ENCODE results near the gene FIBCD1.

The FIBCD1 gene

DNA sequence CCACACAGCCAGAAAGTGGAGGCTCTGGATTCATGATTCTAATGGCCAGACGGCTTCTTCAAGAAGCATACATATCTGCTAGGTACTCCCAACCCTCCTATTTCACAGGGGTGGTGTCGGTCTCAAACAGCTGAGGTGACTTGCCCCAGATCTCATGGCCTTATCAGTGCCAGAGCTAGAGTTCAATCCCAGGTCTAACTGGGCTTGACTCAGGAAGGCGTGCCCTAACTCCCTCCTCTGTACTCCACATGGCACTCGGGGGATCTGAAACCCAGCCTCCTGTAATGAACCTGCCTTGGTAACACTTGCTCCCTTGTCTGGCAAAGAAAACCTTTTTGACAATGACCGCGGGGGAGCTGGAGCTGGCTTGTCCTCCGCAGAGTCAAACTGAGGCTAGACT is 44.5 kb downstream of the FIBCD1 start:
- no peak for DNase-seq (ENCODE audit: low read depth)

DNA sequence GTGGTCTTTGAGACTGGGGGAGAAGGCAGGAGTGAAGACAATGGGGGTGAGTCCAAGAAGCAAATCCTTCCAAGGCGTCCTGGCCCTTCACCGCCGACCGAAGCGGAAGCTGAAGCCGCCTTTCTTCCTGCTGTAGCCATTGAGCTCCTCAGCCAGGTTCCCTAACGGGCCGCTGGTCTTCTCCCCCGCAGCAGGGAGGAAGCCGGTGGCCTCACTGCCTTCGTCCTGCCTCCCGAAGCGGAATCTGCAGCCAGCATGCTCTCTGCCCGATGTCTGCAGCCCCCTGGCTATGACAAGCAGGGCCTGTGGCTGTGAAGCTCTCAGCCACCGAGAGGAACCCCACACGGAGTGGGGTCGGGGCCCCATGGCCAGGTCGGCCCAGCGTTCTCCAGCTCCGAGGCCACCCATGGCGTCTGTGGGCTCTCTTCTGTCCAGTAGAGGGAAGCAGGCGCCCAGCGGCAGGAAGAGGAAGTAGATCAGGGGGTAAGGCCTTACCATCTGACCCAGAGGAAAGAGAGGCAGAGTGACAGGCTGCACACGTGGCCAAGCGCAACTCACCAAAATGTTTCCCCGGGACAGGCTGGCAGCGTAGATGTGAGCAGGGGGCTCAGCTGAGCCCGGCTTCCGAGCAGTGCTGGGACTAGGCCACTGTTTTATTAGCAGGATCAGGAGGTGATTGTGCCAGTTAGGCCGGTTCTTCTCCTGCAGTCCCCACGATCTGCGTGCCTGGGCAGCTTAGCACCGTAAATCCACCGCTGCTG is 45.5 kb downstream of the FIBCD1 start:
- no peak for DNase-seq (ENCODE audit: low read depth)

DNA sequence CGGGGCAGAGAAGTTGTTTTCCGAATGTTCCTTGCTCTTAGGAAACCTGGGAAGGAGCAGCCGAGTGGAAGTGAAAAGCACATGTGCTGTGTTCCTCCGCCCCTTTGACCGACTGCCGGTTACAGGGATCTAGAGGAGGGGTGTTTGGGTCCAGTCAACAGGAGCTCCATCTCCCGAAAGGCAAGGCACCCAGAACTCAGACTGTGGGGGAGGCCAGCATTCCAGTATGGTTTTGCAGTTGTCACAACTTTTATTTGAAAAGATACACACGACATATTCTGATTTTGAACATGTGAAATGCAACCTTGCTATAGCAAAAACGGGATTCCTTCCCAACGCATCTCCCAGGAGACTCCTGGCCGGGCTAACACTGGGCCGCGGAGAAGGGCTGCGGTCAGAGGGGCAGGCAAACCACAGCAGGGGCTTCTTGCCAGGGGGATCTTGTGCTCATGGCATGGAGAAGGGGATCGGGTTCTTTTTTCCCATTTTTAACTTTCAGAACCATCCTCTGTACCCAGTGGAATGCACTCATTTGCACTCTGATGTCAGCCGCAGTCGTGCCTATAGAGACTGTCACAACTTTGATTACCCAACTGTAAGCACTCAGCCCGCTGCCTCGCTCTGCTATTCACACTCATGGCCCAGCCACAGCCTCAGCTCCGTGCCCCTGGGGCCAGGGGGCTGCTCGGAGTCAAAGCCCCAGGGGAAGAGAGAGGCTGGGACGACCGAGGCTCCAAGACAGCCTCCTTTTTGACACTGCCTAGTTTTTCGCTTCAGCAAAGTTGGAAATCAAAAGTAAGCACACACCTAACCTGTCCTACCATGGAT is 46.4 kb downstream of the FIBCD1 start:
- DNase-seq (ENCODE audit: low read depth), result no peak

DNA sequence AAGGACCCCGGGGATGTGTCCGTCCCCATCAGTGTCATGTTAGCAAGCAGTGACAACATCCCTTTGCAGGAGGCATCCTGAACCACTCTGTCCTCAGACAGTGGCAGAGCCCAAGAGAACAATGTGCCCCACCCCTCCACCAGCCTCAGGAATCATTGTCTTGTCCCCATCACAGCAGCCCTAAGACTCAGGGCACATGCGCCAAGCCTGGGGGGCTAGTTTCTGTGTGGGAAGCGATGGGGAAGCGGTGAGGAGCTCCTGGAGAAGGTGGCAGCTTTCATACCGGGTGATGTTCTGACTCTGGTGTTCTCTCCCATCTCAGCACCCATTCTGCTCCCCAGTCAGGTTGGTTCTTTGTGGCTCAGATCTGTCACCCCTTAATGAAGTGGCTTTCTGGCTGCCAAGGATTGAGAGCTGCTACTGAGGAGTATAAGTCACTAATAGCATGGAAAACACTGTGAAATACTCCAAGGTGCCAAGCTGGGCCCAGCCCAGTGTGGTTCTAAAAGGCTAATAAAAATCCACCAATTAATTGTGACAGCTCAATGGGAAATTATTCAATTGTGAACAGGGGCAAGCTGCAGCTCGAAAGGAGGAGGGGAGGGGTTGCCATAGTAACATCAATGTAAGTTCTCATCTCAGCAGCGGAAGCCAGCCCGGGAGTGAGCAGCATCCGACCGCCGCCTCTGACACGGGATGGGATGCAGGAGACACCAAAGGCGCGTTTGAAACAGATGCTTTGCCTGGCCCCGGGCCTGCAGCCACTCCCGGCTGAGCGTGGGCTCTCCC is 47.2 kb downstream of the FIBCD1 start:
- DNase-seq (ENCODE audit: low read depth), result no peak

DNA sequence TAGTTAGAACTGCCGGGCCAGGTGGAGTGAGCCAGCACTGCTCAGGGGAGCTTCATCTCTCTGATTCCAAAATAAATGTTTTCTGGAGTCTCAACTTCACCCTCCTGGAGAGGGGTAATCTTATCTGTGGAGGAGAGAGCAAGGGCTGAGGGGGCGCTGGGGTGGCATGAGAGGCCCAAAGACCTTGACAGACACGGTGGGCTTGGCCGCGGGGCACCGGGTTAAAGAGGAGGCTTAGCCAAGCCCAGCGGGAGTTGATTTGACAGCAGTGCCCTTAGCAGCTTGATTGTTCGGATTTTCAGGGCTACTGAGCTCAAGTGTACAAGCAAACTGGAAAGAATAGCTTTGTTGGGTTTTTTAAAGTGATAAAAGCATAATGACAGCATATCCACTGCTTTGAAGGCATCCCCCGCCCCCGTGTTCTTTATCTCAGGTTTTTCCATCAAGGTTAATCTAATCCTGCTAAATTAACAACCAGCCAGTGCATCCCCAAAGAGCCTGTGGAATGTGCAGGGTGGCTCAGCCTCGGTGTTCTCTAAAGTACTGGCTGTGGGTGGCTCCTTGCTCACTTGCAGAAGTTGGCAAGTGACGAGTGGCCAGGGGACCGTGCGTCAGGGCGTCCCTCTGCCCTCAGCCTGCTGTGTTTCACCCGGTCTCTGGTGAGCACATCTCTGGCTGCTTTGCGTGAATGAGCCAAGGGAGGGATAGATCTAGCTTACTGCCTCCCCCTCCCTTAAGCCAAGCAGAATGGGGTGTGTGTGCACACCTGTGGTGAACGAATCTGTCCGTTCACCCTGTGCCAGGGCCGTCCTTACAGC is 48.0 kb downstream of the FIBCD1 start:
- DNase-seq (ENCODE audit: low read depth), result no peak

DNA sequence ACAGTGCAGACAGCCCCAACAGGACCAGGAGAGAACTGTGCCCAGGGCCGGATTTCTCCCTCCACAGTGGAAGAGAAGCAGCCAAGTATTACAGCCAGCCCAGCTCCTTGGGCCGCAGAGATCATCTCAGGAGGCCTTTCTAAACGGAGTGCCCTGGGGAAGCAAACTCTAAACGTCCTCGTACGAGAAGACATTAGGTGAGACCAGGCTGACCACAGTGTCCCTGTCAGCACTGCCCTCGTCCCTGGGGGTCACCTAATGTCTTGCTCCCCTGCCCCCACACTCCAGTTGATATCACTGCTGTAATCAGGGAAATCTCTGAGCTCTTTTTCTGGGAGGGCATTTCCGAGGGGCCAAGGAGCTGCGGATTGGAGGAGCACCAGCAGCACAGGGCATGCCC is 48.9 kb downstream of the FIBCD1 start:
- DNase-seq (ENCODE audit: low read depth), result no peak

DNA sequence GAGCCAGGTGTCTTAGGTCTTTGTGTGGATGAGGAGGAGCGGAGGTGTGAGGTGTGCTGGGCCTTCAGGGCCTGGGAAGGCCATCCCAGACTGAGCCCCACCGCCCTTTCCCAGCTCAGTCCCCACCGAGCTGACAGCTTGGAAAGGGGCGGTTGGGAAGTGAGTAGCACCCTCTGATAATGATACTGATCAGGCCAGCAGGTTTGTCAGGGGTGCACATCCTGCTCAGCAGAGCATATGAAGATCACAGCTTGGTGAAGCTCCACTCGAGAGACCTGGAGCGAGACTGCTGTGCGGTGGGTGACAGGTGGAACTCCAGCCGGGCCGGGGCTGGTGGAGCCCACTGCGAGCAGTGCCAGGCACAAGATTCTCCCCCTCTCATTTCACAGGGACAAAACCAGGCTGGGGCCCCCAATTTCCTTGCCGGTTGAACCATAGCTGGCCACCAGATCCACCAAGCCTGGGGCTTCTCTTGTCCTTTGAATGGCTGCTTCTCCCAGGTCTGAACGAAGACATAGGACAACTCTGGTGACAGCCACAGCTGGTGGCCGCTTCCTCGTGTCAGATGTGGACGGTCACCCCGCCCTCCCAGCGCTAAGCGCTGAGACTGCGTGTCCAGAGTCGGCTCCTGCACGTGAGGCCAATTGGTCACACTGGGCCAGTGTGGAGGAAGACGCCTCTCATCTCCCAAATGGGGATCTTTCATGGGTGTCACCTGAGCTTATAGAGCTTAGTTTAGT is 50.7 kb downstream of the FIBCD1 start:
- no peak for DNase-seq (ENCODE audit: low read depth)

DNA sequence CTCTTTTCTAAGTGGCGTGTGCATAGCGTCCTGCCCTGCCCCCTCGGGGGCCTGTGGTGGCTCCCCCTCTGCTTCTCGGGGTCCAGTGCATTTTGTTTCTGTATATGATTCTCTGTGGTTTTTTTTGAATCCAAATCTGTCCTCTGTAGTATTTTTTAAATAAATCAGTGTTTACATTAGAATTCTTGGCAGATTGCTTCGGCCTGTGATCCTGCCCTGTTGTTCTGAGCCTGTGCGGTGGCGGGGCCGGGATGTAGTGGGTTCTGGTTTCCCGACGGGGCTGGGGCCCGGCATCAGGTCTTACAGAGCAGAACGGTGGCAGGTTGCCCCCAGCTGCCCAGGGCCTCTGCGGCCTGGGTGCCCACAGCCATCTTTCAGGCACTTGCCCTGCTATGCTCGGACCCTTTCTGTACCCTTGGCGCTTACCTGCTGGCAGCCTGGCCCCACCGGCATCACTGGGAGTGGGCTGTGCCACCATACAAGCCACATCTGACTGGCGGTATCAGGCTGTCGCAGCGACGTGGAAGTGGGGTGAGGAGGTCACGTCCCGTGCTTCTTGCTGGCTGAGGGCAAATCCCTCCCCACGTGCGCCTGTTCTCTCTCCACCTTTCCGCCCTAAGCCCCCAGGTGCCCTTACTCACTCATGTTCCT is 51.4 kb downstream of the FIBCD1 start:
- DNase-seq (ENCODE audit: low read depth), result no peak

DNA sequence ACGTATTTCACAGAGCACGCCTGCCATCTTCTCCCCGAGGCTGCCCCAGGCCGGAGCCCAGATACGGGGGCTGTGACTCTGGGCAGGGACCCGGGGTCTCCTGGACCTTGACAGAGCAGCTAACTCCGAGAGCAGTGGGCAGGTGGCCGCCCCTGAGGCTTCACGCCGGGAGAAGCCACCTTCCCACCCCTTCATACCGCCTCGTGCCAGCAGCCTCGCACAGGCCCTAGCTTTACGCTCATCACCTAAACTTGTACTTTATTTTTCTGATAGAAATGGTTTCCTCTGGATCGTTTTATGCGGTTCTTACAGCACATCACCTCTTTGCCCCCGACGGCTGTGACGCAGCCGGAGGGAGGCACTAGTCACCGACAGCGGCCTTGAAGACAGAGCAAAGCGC is 52.1 kb downstream of the FIBCD1 start:
- no peak for DNase-seq (ENCODE audit: low read depth)

DNA sequence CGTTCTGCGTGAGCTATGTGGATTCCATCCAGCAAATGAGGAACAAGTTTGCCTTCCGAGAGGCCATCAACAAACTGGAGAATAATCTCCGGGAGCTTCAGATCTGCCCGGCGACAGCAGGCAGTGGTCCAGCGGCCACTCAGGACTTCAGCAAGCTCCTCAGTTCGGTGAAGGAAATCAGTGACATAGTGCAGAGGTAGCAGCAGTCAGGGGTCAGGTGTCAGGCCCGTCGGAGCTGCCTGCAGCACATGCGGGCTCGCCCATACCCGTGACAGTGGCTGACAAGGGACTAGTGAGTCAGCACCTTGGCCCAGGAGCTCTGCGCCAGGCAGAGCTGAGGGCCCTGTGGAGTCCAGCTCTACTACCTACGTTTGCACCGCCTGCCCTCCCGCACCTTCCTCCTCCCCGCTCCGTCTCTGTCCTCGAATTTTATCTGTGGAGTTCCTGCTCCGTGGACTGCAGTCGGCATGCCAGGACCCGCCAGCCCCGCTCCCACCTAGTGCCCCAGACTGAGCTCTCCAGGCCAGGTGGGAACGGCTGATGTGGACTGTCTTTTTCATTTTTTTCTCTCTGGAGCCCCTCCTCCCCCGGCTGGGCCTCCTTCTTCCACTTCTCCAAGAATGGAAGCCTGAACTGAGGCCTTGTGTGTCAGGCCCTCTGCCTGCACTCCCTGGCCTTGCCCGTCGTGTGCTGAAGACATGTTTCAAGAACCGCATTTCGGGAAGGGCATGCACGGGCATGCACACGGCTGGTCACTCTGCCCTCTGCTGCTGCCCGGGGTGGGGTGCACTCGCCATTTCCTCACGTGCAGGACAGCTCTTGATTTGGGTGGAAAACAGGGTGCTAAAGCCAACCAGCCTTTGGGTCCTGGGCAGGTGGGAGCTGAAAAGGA is 53.3 kb downstream of the FIBCD1 start:
- DNase-seq (ENCODE audit: low read depth), result no peak

DNA sequence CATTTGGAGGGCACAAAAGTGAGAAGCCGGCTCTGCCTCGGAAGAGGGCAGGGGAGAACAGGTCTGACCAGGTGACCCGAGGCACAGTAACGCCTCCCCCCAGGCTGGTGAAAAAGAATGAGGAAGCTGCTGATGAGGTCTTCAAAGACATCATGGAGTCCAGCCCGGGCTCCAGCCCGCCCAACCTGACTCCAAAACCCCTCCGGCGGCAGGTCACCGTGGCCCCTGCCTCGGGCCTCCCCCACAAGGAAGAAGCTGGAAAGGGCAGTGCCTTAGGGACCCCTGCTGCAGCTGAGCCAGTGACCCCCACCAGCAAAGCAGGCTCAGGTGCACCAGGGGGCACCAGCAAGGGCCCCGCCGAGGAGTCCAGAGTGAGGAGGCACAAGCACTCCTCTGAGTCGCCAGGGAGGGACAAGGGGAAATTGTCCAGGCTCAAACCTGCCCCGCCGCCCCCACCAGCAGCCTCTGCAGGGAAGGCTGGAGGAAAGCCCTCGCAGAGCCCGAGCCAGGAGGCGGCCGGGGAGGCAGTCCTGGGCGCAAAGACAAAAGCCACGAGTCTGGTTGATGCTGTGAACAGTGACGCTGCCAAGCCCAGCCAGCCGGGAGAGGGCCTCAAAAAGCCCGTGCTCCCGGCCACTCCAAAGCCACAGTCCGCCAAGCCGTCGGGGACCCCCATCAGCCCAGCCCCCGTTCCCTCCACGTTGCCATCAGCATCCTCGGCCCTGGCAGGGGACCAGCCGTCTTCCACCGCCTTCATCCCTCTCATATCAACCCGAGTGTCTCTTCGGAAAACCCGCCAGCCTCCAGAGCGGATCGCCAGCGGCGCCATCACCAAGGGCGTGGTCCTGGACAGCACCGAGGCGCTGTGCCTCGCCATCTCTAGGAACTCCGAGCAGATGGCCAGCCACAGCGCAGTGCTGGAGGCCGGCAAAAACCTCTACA is 54.2 kb downstream of the FIBCD1 start:
- no peak for DNase-seq (ENCODE audit: low read depth)

DNA sequence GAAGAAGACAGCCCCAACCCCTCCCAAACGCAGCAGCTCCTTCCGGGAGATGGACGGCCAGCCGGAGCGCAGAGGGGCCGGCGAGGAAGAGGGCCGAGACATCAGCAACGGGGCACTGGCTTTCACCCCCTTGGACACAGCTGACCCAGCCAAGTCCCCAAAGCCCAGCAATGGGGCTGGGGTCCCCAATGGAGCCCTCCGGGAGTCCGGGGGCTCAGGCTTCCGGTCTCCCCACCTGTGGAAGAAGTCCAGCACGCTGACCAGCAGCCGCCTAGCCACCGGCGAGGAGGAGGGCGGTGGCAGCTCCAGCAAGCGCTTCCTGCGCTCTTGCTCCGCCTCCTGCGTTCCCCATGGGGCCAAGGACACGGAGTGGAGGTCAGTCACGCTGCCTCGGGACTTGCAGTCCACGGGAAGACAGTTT is 54.9 kb downstream of the FIBCD1 start:
- DNase-seq (ENCODE audit: low read depth), result no peak

DNA sequence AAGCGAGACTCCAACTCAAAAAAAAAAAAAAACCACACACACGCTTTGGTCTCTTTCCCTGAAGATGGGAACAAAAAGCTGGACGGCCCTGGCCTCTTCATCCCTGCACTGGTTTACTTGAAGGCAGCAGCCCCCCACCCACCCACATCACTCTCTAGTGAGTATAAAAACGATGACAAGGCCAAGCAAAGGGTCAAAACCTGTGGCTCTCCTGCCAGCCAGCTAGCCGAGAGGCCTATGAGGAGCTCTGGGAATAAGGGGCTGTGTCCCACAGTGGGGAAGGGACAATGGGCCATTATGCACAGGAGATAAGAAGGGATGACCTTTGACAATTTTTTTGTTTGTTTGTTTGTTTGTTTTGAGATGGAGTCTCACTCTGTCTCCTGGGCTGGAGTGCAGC is 55.6 kb downstream of the FIBCD1 start:
- no peak for DNase-seq (ENCODE audit: low read depth)

DNA sequence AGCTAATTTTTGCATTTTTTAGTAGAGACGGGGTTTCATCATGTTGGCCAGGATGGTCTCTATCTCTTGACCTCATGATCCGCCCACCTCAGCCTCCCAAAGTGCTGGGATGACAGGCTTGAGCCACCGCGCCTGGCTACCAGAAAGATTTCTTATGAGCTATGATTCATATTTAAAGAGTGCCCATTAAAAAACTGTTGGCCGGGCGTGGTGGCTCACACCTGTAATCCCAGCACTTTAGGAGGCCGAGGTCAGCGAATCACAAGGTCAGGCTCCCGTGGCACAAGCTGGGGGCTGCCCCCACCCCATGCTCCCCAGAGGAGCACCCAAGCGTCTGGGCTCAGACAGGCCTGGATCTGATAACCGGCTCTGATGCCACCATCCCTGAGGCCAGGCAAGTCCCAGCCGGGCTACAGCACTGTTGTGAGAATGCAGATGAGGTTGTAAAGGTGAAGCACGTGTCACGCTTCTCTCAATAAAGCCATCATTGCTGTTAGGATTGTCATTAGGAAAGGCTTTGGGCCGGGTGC is 56.3 kb downstream of the FIBCD1 start:
- no peak for DNase-seq (ENCODE audit: low read depth)

DNA sequence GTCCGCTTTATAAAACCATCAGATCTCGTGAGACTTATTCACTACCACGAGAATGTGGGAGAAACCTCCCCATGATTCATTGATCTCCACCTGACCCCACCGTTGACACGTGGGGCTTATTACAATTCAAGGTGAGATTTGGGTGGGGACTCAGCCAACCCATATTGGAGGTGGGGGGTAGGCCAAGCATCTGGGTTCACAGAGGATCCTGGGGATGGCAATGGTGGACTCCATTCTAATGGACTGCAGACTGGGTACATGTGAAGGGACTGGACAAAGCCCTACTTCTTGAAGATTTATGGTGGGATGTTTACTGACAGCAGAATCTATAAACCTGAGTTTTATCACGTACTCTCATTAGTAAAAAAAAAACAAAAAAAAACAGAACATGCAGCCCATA is 57.5 kb downstream of the FIBCD1 start:
- no peak for DNase-seq (ENCODE audit: low read depth)

DNA sequence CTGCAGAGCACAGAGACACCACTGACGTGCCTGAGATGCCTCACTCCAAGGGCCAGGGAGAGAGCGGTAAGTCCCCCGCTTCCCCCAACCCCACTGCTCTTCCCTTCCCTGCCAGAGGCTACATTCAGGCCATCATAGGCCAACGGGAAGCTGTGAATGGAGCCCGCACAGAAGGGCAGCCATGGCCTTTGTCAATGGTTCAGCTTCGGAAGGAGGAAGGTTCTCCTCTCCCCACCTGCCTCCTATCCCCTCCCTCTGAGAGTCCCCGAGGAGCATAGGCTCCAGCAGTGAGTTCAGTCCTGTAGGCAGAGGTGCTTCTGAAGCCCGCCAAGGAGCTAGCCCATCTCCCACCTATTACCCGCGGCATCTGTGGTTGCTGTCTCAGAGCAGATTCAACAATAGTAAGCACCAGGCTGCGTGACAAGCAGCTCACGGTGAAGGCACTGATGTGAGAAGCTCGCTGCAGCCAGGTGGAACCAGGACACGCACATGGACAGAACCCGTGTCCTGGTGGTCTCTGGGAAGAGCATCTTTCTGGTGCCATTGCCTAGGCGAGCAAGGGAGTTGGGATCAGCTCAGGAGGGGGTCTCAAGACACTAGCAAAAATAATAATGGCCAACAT is 58.3 kb downstream of the FIBCD1 start:
- no peak for DNase-seq (ENCODE audit: low read depth)

DNA sequence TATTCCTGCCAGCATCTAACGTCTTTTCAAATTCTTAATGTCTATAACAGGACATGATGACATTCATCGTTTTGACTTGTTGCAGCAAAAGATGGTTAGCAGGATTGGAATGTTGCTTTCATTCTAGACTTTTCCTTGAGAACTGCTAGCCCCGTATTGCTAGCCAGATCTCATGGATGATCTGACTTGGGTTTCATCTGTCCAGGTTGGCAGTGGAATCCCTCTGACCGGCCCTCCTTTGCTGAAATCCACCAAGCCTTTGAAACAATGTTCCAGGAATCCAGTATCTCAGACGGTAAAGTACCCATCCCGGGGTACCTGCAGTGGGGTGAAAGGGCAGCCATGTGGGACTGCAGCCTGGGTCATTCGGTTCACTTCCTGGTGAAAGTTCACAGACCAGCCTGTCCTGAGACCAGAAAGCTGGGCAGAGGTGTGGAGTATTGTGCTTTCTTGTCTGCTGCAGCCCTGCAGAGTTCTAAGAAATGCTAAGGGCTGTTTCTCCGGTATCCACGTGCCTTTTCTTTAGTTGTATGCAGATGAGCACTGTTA is 59.1 kb downstream of the FIBCD1 start:
- DNase-seq (ENCODE audit: low read depth), result no peak

Measured in stimulated activated CD4-positive, alpha-beta T cell treated with anti-CD3 and anti-CD28 coated beads, Interleukin-2, amount 100 ng/mL, for 4 hours (primary cell).